IMR-90 (cell line): ENCODE measurements around the gene FUT7. TPM values are rescaled to one million over a fixed set of nuclear protein-coding genes. Genes with fewer than 3 reads are reported as not detected.

Experiments
- ATAC-seq: fragments of 200-7000 bp; cut with Tn5 transposase; 2 replicates; pipeline ENCODE4 v1.9.1; 2020; ENCODE audit warnings: low read depth, mild to moderate bottlenecking, moderate library complexity
- BruUV-seq: library from RNA; stranded (reverse); fragments of 400-500 nt; replicated peaks from 2 replicates; lab custom pipeline; 2021; lab: Mats Ljungman, UMichigan
- CTCF ChIA-PET: fragments of 300-600 bp; formaldehyde crosslinking; extraction: SDS; loops from one replicate; lab custom pipeline; 2021; ENCODE audit warnings: antibody characterized with exemption; lab: Yijun Ruan, JAX
- POLR2A ChIA-PET: fragments of 300-600 bp; sonication (Branson Sonifier 250); formaldehyde crosslinking; loops from one replicate; lab custom pipeline; 2022; ENCODE audit warnings: antibody characterized with exemption; ENCODE audit not compliant: unreplicated experiment; lab: Charles Lee
- DNase-seq: peaks from one replicate; pipeline ENCODE4 v3.0.0; 2013
- H2AFZ ChIP-seq: replicated peaks from 2 replicates; pipeline ENCODE3; 2013; ENCODE audit warnings: low read length, mild to moderate bottlenecking; ENCODE audit not compliant: poor library complexity
- H2AK5ac ChIP-seq: 2 replicates; pipeline ENCODE4 v1.6.1; 2013; ENCODE audit warnings: low read depth, low read length, inconsistent platforms
- H2AK9ac ChIP-seq: replicated peaks from 2 replicates; pipeline ENCODE3; 2013; ENCODE audit warnings: mild to moderate bottlenecking, low read depth, low read length, moderate library complexity; ENCODE audit not compliant: poor library complexity
- H2BK120ac ChIP-seq: 2 replicates; pipeline ENCODE4 v1.6.1; 2013; ENCODE audit warnings: low read depth, low read length, inconsistent platforms
- H2BK15ac ChIP-seq: 3 replicates; pipeline ENCODE4 v1.6.1; 2013; ENCODE audit warnings: low read depth, low read length, inconsistent platforms
- H2BK20ac ChIP-seq: 2 replicates; pipeline ENCODE4 v1.6.1; 2013; ENCODE audit warnings: low read depth, mild to moderate bottlenecking, inconsistent platforms, low read length, moderate library complexity
- H2BK5ac ChIP-seq: 2 replicates; pipeline ENCODE4 v1.6.1; 2013; ENCODE audit warnings: mild to moderate bottlenecking, low read depth, low read length, inconsistent platforms; ENCODE audit not compliant: poor library complexity, severe bottlenecking
- H3K14ac ChIP-seq: replicated peaks from 2 replicates; pipeline ENCODE4 v1.6.1; 2013; ENCODE audit warnings: low read depth, low read length, inconsistent platforms
- H3K18ac ChIP-seq: 2 replicates; pipeline ENCODE4 v1.6.1; 2013; ENCODE audit warnings: low read depth, low read length, control low read depth
- H3K23ac ChIP-seq: 2 replicates; pipeline ENCODE4 v1.6.1; 2013; ENCODE audit warnings: low read depth, low read length, inconsistent platforms
- H3K27ac ChIP-seq: 2 replicates; pipeline ENCODE4 v1.5.1; 2013; ENCODE audit warnings: mild to moderate bottlenecking, control low read depth, low read length; ENCODE audit not compliant: insufficient read depth
- H3K27me3 ChIP-seq: 2 replicates; pipeline ENCODE4 v1.6.1; 2013; ENCODE audit warnings: low read length; ENCODE audit not compliant: control insufficient read depth, insufficient read depth
- H3K36me3 ChIP-seq: 2 replicates; pipeline ENCODE4 v1.6.1; 2013; ENCODE audit warnings: low read length, mixed read lengths; ENCODE audit not compliant: control insufficient read depth, insufficient read depth
- H3K4ac ChIP-seq: 2 replicates; pipeline ENCODE4 v1.6.1; 2013; ENCODE audit warnings: low read depth, low read length, inconsistent platforms
- H3K4me1 ChIP-seq: 2 replicates; pipeline ENCODE4 v1.6.1; 2013; ENCODE audit warnings: low read length, mixed read lengths; ENCODE audit not compliant: control insufficient read depth, insufficient read depth
- H3K4me2 ChIP-seq: 2 replicates; pipeline ENCODE4 v1.6.1; 2013; ENCODE audit warnings: low read depth, mild to moderate bottlenecking, control low read depth, low read length, moderate library complexity
- H3K4me3 ChIP-seq: 2 replicates; pipeline ENCODE4 v1.5.1; 2013; ENCODE audit warnings: low read depth, mild to moderate bottlenecking, control low read depth, low read length, moderate library complexity; ENCODE audit not compliant: insufficient read depth
- H3K56ac ChIP-seq: 2 replicates; pipeline ENCODE4 v1.6.1; 2013; ENCODE audit warnings: low read length, inconsistent platforms; ENCODE audit not compliant: insufficient read depth; ENCODE audit errors: extremely low read depth
- H3K79me1 ChIP-seq, 2 experiments: 2 replicates each; pipeline ENCODE4 v1.6.1; 2013; ENCODE audit warnings: low read length in 2 of 2, inconsistent platforms in 1 of 2, low read depth in 1 of 2
- H3K9ac ChIP-seq: 2 replicates; pipeline ENCODE4 v1.6.1; 2013; ENCODE audit warnings: low read depth, low read length, control low read depth
- H3K9me1 ChIP-seq: 2 replicates; pipeline ENCODE4 v1.6.1; 2013; ENCODE audit warnings: low read length, inconsistent platforms; ENCODE audit not compliant: insufficient read depth
- H3K9me3 ChIP-seq: 2 replicates; pipeline ENCODE4 v1.6.1; 2013; ENCODE audit warnings: low read length; ENCODE audit not compliant: control insufficient read depth, insufficient read depth
- H4K20me1 ChIP-seq: 2 replicates; pipeline ENCODE4 v1.6.1; 2013; ENCODE audit warnings: low read length, inconsistent platforms; ENCODE audit not compliant: insufficient read depth
- H4K5ac ChIP-seq: 2 replicates; pipeline ENCODE4 v1.6.1; 2013; ENCODE audit warnings: mild to moderate bottlenecking, low read depth, low read length, control low read depth
- H4K8ac ChIP-seq, 2 experiments: 2 replicates each; pipeline ENCODE4 v1.6.1; 2013; ENCODE audit warnings: low read depth in 2 of 2, low read length in 2 of 2, control low read depth in 1 of 2, inconsistent platforms in 1 of 2
- H4K91ac ChIP-seq: 2 replicates; pipeline ENCODE4 v1.6.1; 2013; ENCODE audit warnings: low read depth, low read length, inconsistent platforms; ENCODE audit not compliant: insufficient read depth
- CHD1 ChIP-seq: IDR thresholded peaks from 2 replicates; pipeline ENCODE4 v1.6.1; 2012; ENCODE audit warnings: low read depth, low read length, improper control_type of control experiment
- RAD21 ChIP-seq: IDR thresholded peaks from 2 replicates; pipeline ENCODE4 v1.6.1; 2012; ENCODE audit warnings: low read length, improper control_type of control experiment
- RFX5 ChIP-seq: IDR thresholded peaks from 2 replicates; pipeline ENCODE4 v1.8.0; 2012; ENCODE audit warnings: low read depth, mild to moderate bottlenecking, low read length, moderate library complexity
- SMC3 ChIP-seq: fragments of 150-350 bp; IDR thresholded peaks from 2 replicates; pipeline ENCODE4 v1.6.1; 2016; ENCODE audit warnings: low read depth, mild to moderate bottlenecking, antibody characterized with exemption, low read length, moderate library complexity
- WGBS, 2 experiments: methylation state at CpG; one replicate each; pipeline versions ENCODE4 v1.1.5 to v1.1.7; 2013; ENCODE audit warnings: missing lambda C conversion rate in 2 of 2; ENCODE audit not compliant: insufficient read length in 1 of 2; ENCODE audit errors: extremely low coverage in 2 of 2; 5-methylcytosine and 5-hydroxymethylcytosine counted together
- dilution Hi-C: fragments of 300-500 bp; cut with HindIII; formaldehyde crosslinking; loops from one replicate; pipeline ENCODE4 v1.14.3; 2018; ENCODE audit warnings: low sequenced_read_pairs; ENCODE audit not compliant: unreplicated experiment
- in situ Hi-C: fragments of 300-500 bp; cut with MboI; formaldehyde crosslinking; loops from 3 replicates; pipeline ENCODE4 v1.14.3; 2019; ENCODE audit warnings: low sequenced_read_pairs, inconsistent platforms, mixed read lengths
- intact Hi-C: fragments of 100-400 bp; cut with micrococcal nuclease; formaldehyde crosslinking; loops from 2 replicates; pipeline ENCODE4 v1.10.0; 2022
- polyA plus RNA-seq, 3 experiments: library from polyadenylated mRNA; depleted of rRNA; stranded (reverse); fragments of >200 nt; gene quantifications; 2 replicates each; pipeline ENCODE4 v1.2.3, GENCODE V29; 2012; ENCODE audit warnings: low replicate concordance in 1 of 3
- total RNA-seq: library from RNA; depleted of rRNA; stranded (reverse); fragments of >200 nt; gene quantifications from 2 replicates; pipeline ENCODE4 v1.2.3, GENCODE V29; 2012
- TF ChIP-seq, protein P1 (sequence below): conservative IDR thresholded peaks from 2 replicates; pipeline ENCODE4 v1.5.1; 2012; ENCODE audit warnings: mild to moderate bottlenecking, low read depth, low read length, improper control_type of control experiment

FUT7 gene
- total and polyA plus RNA-seq, 2 of the 4 experiments (the other 2 are of a cell fraction), result not detected

DNA sequence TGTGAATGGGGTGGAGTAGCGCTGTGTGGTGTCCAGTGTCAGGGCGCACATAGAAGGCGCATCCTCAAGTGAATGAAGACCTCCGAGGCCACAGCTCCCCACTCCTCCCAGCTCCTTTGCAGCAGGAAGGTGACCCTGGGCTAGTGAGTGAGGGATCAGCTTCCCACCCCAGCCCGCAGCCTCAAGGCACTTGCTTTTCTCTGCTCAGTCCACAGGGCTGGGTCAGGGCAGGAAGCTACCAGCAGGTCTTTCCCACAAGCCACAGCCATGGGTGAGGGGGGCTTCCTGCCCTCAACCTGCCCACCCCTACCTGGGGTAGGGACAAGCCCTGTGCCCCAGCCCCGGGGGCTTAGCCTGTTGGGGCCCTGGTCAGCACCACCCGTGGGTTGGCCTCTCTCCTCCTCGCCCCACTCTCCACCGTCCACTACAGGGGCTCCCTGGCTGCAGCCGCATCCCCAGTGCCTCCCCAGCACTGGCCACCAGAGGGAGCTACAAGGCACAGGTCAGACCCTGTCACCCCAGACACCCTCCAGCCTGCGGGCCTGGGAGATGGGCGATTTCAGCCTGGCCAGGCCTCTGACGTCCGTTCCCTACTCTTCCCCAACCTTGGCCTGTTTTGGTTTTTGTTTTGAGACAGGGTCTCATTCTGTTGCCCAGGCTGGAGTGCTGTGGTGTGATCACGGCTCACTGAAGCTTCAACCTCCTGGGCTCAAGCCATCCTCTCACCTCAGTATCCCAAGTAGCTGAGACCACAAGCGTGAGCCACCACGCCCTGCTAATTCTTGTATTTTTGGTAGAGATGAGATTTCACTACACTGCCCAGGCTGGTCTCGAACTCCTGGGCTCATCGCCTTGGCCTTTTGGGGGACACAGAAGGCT is 2.6 kb downstream of the FUT7 start:
- no peak overlapping the region; the same call in 1 of the 2 replicates for H3K4me3 ChIP-seq
- H4K91ac ChIP-seq, result no peak overlapping the region
- no peak overlapping the region for H4K5ac ChIP-seq
- peaks cover 4% of the 10 kb centered on the region; the same call in 1 of the 2 replicates for H3K9me1 ChIP-seq
- no peak overlapping the region for H3K23ac ChIP-seq
- no peak overlapping the region for H3K27ac ChIP-seq
- POLR2A ChIA-PET, result no interaction called here
- H3K79me1 ChIP-seq, result peaks cover 0 to 7% of the 10 kb centered on the region in 2 experiments; a peak in 2 of 4 replicates
- intact Hi-C loops, result loop anchor here (1.0 to 2.0 kb wide), 2 partner anchors 22 to 242 kb away; no protein-coding TSS in a partner anchor
- peak overlapping the region; percentile 30; the same call in 1 of the 2 replicates for H2AK5ac ChIP-seq
- H3K4me1 ChIP-seq, result peaks cover 5% of the 10 kb centered on the region
- WGBS, 2 experiments, result 100% methylated on average over 2 of the region's 19 CpGs; no CpG with 5 or more reads in 1 of the 2 experiments
- dilution Hi-C loops, result no loop called here
- in situ Hi-C loops, result no loop called here
- TF ChIP-seq, protein P1, sequence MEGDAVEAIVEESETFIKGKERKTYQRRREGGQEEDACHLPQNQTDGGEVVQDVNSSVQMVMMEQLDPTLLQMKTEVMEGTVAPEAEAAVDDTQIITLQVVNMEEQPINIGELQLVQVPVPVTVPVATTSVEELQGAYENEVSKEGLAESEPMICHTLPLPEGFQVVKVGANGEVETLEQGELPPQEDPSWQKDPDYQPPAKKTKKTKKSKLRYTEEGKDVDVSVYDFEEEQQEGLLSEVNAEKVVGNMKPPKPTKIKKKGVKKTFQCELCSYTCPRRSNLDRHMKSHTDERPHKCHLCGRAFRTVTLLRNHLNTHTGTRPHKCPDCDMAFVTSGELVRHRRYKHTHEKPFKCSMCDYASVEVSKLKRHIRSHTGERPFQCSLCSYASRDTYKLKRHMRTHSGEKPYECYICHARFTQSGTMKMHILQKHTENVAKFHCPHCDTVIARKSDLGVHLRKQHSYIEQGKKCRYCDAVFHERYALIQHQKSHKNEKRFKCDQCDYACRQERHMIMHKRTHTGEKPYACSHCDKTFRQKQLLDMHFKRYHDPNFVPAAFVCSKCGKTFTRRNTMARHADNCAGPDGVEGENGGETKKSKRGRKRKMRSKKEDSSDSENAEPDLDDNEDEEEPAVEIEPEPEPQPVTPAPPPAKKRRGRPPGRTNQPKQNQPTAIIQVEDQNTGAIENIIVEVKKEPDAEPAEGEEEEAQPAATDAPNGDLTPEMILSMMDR, result peak; percentile 74
- TF ChIP-seq SMC3 (peak; percentile 43), RFX5 (no peak), RAD21 (peak; percentile 41; the same call in 1 of the 2 replicates), CHD1 (no peak)
- H3K14ac ChIP-seq, result no peak overlapping the region
- peak overlapping the region; percentile 85; the same call in 1 of the 2 replicates for H3K4me2 ChIP-seq
- H2AFZ ChIP-seq, result peak overlapping the region; percentile 92
- H4K20me1 ChIP-seq, result no peaks in the 10 kb centered on the region; the same call in 1 of the 2 replicates
- H3K4ac ChIP-seq, result no peak overlapping the region
- H3K9me3 ChIP-seq, result no peaks in the 10 kb centered on the region
- H2BK5ac ChIP-seq, result no peak overlapping the region
- ATAC-seq (peak; percentile 69), DNase-seq (peak; percentile 36)
- H3K36me3 ChIP-seq, result no peaks in the 10 kb centered on the region
- no TSS peak for BruUV-seq
- H3K9ac ChIP-seq, result no peak overlapping the region
- no peak overlapping the region for H3K18ac ChIP-seq
- no peak overlapping the region for H2BK15ac ChIP-seq
- no peak overlapping the region for H2BK120ac ChIP-seq
- H2BK20ac ChIP-seq, result no peak overlapping the region
- CTCF ChIA-PET, result interaction anchor here (0.5 to 1.4 kb wide), 13 partner anchors 17 to 240 kb away, joined by 3 to 9 read pairs (median 3); partner anchors contain the start of genes AJM1, NPDC1, PAXX and SAPCD2
- peak overlapping the region; percentile 90 for H2AK9ac ChIP-seq
- no peak overlapping the region for H4K8ac ChIP-seq
- H3K56ac ChIP-seq, result no peak overlapping the region
- H3K27me3 ChIP-seq, result peaks cover 2% of the 10 kb centered on the region; the same call in 1 of the 2 replicates
